Brain microvascular endothelial cell (primary cell): ENCODE results near the gene EDIL3.

Source experiments
- DNase-seq: peaks from one replicate; pipeline ENCODE4 v3.0.0-alpha.2; 2020
- H3K27ac ChIP-seq: fragments of 250-450 bp; sonication (Bioruptor Pico); 2 replicates; pipeline ENCODE4 v1.5.1; 2020; ENCODE audit warnings: mild to moderate bottlenecking, moderate library complexity
- H3K27me3 ChIP-seq: fragments of 250-450 bp; sonication (Bioruptor Pico); replicated peaks from 2 replicates; pipeline ENCODE4 v1.5.1; 2020; ENCODE audit warnings: mild to moderate bottlenecking
- H3K36me3 ChIP-seq: fragments of 250-450 bp; sonication (Bioruptor Pico); replicated peaks from 2 replicates; pipeline ENCODE4 v1.5.1; 2020; ENCODE audit warnings: mild to moderate bottlenecking
- H3K4me3 ChIP-seq: 2 replicates; pipeline ENCODE4 v1.5.1; 2011; ENCODE audit warnings: low read depth, mild to moderate bottlenecking, control low read depth, low read length, moderate library complexity
- CTCF ChIP-seq: IDR thresholded peaks from 2 replicates; pipeline ENCODE4 v1.5.1; 2011; ENCODE audit warnings: low read depth, mild to moderate bottlenecking, moderate library complexity, low read length, control low read depth, inconsistent platforms; ENCODE audit errors: missing control alignments
- in situ Hi-C: cut with HindIII; loops from 2 replicates; pipeline ENCODE4 v1.10.0; 2017; ENCODE audit warnings: low sequenced_read_pairs, low pct_ligation_motif_present

EDIL3 gene

GRCh38 chr5:84148651-84149050 is 236.0 kb downstream of the EDIL3 start:
- TF ChIP-seq CTCF, result no peak
- no peaks in the 10 kb centered on the region for H3K36me3 ChIP-seq
- in situ Hi-C loops, result no loop called here
- no peak overlapping the region for H3K27ac ChIP-seq
- H3K27me3 ChIP-seq, result no peaks in the 10 kb centered on the region
- no peak overlapping the region for H3K4me3 ChIP-seq
- no peak for DNase-seq

- in situ Hi-C loops, result no loop called here
- TF ChIP-seq CTCF, result no peak
- peaks cover 5% of the 10 kb centered on the region for H3K36me3 ChIP-seq
These were observed 247.1 kb downstream of the EDIL3 start for GRCh38 chr5:84137541-84137940.

GRCh38 chr5:84131372-84131771 is 253.3 kb downstream of the EDIL3 start:
- in situ Hi-C loops, result no loop called here
- H3K27ac ChIP-seq, result no peak overlapping the region
- no peaks in the 10 kb centered on the region for H3K27me3 ChIP-seq
- TF ChIP-seq CTCF, result no peak
- H3K4me3 ChIP-seq, result no peak overlapping the region
- DNase-seq, result no peak
- H3K36me3 ChIP-seq, result peaks cover 10% of the 10 kb centered on the region

More at GRCh38 chr5:84137541-84137940, 247.1 kb downstream of the EDIL3 start:
- no peak overlapping the region for H3K4me3 ChIP-seq
- DNase-seq, result no peak
- no peak overlapping the region for H3K27ac ChIP-seq
- H3K27me3 ChIP-seq, result no peaks in the 10 kb centered on the region

GRCh38 chr5:84130006-84130580 is 254.6 kb downstream of the EDIL3 start:
- in situ Hi-C loops, result no loop called here
- TF ChIP-seq CTCF, result no peak
- H3K36me3 ChIP-seq, result peaks cover 7% of the 10 kb centered on the region
- H3K4me3 ChIP-seq, result no peak overlapping the region
- DNase-seq, result no peak
- H3K27ac ChIP-seq, result no peak overlapping the region
- H3K27me3 ChIP-seq, result no peaks in the 10 kb centered on the region

- Histone ChIP-seq H3K27me3 (no peaks in the 10 kb centered on the region), H3K36me3 (peaks cover 7% of the 10 kb centered on the region), H3K4me3 (no peak overlapping the region), H3K27ac (no peak overlapping the region)
- no peak for DNase-seq
- in situ Hi-C loops, result no loop called here
- no peak for TF ChIP-seq CTCF
These were observed 259.5 kb downstream of the EDIL3 start for GRCh38 chr5:84125216-84125615.

GRCh38 chr5:84119252-84119651 is 265.4 kb downstream of the EDIL3 start:
- TF ChIP-seq CTCF, result no peak
- H3K27ac ChIP-seq, result no peak overlapping the region
- no peaks in the 10 kb centered on the region for H3K36me3 ChIP-seq
- in situ Hi-C loops, result no loop called here
- H3K27me3 ChIP-seq, result no peaks in the 10 kb centered on the region
- no peak overlapping the region for H3K4me3 ChIP-seq
- DNase-seq, result no peak
